NCI-H345 (cell line): Measurements from ENCODE around the gene TIAM2.

Experiments
- DNase-seq: peaks from one replicate; lab custom pipeline; 2025; lab: John Stamatoyannopoulos, UW

TIAM2 gene

DNA sequence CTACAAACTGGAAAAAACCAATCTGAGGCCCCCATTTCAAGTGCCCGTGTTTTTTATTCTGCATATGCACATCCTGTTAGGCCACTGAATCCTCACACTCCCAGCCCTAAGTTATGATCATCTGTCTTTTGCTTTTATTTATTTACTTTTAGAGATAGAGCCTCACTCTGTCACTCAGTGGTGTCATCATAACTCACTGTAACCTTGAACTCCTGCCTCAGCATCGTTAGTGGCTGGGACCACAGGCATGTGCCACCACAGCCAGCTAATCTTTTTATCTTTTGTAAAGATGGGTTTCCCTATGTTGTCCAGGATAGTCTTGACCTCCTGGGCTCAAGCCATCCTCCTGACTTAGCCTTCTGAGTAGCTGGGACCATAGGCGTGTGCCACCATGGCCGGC is 239.1 kb downstream of the TIAM2 start:
- no peak for DNase-seq

DNA sequence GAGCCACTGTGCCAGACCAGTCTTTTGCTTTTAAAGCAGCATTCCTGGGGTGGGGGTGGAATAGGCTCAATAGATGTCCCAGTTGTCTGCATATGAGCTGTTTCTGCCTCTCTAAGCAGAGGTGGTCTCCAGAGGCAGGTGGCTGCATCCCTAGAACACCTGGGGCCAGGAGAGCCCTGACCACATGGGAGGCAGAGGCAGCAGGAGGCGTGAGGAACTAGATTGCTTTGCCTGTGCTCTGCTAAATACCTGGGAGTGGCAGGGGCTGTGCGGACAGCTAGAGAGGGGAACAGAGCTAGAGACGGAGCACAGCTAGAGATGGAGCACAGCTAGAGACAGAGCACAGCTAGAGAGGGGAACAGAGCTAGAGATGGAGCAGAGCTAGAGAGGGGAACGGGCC is 239.6 kb downstream of the TIAM2 start:
- no peak for DNase-seq

DNA sequence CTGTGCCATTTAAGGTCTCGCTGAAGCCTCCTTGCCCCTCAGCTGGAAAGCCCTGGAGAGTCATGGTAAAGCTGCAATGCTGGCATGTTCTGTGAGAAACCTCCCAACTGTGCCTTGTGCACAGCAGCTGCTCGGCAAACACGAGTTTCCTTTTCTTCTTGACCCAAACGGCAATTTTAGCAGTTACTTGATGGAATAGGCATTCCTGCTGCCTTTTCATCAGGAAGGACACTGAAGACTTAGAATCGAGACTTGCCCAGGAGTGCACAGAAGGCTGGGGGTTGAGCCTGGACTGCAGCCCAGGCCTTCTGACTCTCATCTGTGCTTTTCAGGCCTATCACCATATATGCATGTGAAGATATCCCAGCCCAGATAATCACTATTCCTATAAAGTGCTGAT is 240.0 kb downstream of the TIAM2 start:
- no peak for DNase-seq

DNA sequence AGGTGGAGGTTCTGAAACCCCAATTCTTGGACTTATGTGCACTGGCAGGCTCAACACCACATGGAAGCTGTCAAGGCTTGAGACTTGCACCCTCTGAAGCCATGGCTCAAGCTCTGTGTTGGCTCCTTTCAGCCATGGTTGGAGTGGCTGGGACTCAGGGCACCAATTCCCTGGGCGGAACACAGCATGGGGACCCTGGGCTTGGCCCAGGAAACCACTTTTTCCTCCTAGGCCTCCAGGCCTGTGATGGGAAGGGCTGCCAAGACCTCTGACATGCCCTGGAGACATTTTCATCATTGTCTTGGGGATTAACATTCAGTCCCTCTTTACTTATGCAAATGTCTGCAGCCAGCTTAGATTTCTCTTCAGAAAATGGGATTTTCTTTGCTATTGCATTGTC is 242.5 kb downstream of the TIAM2 start:
- DNase-seq, result no peak

DNA sequence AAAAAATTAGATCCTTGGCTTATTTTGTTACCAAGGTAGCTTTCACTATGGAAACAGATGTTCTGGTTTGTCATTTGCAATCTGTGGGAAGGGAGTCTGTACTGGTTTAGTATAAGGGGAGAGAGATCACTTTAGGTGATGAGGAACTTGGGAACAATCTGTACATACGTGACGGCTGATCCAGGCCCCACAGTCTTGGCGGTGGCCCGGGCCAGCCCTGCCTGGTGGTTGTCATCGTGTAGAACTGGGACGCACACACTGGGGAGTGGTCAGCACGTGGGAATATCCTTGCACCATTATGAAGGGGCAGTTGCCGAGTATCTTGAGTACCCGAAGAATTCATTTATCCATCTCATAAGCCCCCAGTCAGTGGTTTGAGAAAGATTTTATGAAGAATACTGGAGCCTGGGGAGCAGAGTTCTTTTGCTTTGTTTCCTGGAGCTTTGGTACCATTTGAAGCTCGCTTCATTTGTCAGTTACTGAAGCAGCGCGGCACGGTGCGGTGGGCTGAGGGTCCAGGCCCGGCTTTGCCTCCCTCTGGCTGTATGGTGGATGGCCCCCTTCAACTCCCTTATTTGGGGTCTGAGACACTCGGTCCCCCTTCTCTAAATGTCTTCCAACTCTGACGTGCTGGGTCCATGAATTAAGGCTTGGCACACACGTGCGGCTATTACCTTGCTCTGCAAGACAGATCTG is 245.9 kb downstream of the TIAM2 start:
- no peak for DNase-seq

DNA sequence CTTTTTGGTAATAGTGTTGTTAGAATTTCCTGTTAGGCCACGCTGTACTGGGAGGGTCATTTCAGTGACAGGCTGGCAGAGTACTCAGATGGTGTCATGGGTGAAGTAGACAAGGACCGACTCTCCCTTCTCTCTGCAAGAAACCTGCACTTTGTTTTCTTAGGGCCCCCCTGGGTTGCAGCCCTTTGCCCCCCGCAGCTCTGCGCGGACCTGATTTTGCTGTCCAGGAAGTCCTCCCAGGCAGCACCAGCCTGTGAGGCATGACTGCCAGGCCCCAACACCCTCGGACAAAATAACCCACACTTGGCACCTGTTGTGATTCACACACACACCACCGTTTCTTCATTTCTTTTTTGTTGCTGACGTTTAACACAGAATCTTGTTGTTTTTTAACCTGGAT is 246.9 kb downstream of the TIAM2 start:
- no peak for DNase-seq

DNA sequence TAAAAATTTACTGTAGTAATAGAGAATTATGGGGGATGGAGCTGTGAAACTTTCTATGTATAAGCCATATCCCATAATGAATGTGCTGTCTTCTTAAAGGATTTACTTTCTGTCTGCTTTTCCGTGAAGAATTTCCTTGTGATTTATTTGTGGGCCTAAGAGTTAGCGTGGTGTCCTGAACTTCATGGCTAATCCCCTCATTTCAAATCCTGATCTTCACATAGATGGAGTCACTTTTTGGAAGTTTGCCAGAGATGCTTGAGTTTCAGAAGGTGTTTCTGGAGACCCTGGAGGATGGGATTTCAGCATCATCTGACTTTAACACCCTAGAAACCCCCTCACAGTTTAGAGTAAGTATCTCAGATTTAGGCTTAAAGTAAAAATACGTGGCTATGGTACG is 249.3 kb downstream of the TIAM2 start:
- DNase-seq, result no peak

DNA sequence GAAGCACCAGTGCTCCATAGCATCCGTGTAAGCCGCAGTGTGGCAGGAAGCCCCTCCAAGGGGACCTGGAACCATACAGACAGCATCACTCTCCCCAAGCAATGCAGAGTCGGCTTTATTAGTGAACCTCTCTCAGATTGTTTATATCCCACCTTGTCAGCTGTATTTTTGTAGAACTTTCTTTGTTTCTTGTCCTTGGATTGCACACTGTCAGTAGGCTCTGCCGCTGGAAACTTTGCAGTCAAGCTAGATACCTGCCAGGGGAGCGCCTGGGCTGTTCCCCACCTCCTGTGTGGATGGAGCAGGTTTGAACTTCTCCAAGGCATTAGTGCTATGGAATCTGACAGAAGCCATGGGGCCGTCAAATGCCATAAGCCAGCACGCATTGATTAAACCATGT is 250.1 kb downstream of the TIAM2 start:
- no peak for DNase-seq

DNA sequence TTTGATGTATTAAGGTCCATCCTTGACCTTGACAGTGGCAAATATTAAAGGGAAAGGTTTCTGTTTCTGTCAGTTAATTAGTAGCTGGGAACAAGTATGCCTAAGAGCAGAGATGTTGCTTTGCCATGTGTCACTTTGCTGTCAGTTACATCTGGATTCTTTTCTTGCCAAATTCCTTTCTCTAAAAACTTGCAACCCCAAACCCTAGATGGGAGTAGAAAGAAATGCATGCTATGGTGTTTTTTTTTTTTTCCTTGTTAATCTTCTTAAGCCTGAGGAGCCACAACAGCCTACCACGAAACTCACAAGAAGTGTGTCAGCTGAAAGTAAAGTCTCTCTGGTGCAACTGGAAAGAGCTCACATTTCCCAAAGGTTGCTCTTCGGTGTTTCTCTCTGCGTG is 250.7 kb downstream of the TIAM2 start:
- no peak for DNase-seq

DNA sequence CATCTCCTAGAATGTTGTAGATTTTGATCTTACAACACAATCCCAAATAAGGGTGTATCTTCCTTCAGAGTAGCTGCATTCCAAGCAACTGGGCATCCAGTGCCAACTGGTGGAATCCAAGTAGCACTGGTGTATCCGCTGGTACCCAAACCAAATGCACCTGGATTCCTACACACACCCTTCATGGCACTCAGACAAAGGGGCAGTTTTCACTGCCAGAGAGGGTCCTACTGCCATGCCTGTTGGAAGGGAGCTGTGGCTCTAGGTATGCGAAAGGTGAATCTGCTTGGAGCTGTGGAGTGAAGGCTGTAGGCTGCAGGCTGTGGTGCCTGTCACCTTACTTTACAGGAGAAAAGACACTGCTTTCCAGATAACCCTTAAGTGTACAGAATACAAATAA is 251.7 kb downstream of the TIAM2 start:
- no peak for DNase-seq

DNA sequence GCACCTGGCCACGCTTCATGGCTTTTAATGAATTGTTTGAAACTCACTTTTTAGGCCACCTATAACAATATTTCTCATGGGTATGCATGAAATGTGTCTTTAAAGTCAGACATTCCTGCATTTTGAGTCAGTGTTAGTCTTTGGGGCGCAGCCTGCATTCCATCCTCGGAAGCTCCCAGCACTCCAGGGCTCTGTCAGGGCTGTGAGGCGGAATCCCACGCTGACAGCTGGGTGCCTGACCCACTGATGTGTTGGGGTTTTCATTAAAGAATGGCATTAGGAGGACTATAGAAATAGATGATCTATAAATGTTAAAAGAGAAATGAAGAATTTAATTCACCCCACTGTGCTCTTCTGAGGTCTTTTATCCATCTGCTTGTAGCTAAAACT is 252.5 kb downstream of the TIAM2 start:
- no peak for DNase-seq

DNA sequence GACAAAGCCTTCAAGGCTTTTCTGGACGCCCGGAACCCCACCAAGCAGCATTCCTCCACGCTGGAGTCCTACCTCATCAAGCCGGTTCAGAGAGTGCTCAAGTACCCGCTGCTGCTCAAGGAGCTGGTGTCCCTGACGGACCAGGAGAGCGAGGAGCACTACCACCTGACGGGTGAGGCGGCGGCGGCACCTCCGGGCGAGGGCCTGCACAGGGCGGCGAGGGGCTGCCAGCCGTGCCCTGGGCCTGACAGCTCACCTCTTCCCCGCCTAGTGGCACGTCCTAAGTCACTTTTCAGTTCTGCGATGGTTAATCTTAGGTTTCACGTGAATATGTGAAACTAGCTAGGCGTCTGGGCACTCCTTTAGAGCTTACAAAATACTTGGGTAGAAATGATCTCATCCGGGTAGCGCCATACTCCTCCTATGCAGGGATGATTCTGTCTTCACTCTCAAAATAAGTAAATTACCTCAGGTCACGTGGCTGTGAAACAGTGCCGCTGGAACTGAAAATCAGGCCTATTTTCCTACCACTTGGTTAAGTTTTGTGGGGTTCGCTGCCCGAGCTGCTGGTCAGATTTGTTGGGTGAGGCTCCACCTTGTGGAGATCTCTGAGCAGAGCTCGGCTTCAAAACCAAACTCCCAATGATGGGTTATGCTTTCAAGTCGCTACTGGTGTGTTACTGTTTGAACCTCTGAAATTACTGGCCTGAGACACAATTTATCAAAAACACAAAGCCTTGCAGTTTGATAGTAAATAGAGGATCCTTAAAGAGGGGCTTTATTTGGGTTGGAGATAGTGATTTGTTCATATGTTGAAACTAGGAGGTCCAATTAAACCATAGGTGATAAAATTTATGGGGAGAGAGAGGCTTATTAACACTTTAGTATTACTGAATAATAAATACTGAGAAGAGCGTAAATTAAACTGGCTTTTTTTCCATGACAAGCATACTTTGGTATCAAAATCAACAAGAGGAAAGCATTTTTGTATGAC is 253.2 kb downstream of the TIAM2 start:
- no peak for DNase-seq

DNA sequence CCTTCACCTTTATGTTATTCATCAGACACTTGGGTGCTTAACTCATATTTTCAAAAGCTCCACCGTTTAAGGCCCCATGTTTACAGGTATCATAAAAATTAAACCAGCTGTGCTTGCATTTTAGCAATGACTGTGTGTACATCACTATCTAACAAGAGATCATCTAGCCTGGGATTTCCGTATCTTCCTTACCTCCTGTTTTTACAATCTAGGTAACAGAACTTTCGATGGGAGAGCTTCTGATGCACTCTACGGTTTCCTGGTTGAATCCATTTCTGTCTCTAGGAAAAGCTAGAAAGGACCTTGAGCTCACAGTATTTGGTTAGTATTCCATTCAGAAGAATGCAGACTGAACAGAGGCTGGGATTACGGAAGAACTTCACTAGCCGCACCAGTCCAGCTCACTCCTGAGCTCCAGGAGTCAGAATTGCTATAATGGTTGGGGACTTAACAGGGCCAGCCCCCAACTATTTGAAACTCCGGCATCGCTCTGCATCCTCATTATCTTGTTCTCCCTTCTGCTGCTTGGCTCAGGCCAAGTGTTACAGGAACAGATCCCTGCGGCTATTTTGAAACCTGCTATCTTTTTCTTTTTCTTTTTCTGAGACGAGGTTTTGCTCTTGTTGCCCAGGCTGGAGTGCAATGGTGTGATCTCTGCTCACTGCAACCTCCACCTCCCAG is 255.7 kb downstream of the TIAM2 start:
- DNase-seq, result no peak

DNA sequence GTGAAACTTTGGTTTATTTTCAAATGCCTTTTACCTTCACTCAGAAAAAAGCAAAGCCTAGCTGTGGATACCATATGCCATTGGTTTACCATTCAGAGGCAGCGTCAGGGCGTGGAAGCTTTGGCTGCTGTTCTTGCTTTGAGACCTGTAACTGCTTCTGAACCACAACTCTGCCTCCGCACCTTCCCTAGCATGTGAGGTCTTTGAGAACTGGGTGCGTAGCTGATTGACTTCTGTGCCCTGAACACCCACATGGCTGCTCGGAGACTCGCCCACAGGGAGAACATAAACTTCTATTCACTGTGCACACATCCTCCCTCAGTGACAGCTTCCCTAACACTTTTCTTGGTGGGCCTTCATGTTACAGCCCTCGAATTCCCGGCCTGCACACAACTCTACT is 257.5 kb downstream of the TIAM2 start:
- DNase-seq, result no peak

DNA sequence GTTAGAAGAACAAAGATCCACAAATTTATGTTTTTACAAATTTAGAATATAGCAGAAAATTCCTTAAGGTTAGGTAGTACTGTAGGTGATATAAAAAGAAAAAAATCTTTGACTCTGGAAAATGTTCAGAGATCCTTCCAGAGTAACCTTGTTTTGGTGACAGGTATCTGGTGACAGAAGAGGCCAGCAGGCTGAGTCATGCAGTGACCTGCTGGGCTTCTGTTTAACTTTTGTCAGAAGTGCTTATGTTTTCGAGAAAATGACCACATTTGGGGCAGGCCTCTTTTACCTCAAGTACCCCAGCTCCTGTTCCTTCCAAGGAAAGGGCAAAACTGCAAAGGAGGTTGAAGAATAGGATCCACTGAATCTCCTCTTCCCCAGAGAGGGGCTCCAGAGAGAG is 258.2 kb downstream of the TIAM2 start:
- DNase-seq, result no peak

DNA sequence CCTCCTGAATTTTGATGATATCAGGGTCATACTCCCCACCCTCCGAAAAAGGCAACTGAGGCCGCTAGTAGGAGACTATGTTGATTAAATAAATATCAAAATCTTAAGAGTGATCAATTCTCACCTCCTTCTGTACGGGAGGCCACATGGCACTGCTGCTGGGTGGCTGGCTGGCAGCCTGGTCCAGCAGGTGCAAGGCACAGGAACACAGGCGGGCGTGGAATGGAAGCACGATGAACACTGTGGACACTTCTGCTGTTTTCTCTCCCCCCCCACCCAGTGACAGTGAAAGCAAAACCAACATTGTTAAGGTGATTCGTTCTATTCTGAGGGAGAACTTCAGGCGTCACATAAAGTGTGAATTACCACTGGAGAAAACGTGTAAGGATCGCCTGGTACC is 259.0 kb downstream of the TIAM2 start:
- no peak for DNase-seq

DNA sequence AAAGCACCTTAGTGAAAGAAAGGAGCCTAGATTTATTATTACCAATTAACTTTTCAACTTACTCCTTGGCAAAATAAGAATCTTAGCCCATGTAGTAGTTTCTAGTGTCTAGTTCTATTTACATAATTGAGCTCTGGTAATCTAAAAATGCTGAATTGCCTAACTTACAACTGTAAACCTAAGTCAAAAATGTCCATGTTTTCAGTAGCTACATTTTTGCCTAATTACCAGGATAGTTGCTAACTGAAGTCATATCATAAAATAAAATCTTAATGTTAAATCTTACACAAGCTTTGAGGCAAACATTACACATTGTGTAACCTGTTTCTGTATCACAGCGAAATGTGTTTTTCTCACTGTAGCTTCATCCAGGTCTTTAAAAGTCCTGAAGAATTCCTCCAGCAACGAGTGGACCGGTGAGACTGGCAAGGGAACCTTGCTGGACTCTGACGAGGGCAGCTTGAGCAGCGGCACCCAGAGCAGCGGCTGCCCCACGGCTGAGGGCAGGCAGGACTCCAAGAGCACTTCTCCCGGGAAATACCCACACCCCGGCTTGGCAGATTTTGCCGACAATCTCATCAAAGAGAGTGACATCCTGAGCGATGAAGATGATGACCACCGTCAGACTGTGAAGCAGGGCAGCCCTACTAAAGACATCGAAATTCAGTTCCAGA is 261.1 kb downstream of the TIAM2 start:
- no peak for DNase-seq

DNA sequence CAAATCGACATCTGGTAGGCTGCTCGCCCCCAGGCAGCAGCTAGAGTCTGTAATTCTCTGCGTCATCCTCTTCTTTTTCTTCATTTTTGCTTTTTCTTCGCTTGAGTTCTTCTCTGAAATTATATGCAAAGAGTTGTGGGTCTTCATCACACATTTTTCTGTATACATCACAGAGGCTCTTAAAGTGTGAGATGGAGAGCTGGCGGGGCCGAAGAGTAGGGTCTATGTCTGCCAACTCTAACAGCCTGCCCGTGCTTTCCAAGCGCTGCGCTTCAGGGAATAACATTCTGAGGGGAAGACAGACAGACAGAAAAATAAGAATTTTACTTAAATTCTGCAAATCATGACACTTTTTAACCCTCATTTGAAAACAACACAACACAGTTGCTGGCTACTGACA is 262.7 kb downstream of the TIAM2 start:
- no peak for DNase-seq

DNA sequence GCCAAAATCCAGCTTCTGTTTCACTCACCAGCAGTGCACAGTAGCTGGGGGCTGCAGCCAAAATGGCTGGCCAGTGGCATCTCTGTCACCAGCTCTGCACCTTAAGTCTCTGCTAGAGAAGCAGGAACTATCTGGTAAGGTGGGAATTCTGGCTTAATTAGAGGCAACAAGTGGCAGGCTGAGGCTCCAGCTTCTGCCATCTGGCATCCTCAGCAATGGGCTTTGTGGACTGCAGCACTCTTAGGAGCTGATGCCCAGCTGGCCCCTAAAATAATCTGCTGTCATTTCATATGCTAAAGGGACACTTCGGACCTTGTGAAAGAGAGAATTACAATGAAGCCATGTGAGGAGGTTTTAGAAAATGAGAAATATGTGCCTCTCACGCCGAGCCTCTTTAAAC is 264.1 kb downstream of the TIAM2 start:
- no peak for DNase-seq

DNA sequence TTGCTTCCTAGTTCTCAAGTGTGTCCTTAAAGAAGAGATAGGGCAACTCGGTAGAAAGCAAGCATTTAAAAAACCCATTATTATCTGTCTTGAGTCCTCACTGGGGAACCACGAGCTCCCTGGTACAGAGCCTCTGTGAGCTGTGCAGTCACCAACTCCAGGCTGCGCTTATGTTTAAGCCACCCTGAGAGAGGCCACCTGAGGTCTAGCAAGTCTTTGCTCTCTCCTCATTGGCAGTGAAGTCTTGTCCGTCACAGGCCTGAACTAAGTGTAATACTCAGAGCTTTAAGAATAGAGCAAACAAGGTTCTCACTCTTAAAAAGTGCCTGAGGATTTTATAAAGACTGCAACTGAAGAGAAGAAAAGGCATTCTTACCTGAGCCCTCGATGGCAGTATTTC is 264.8 kb downstream of the TIAM2 start:
- no peak for DNase-seq

DNA sequence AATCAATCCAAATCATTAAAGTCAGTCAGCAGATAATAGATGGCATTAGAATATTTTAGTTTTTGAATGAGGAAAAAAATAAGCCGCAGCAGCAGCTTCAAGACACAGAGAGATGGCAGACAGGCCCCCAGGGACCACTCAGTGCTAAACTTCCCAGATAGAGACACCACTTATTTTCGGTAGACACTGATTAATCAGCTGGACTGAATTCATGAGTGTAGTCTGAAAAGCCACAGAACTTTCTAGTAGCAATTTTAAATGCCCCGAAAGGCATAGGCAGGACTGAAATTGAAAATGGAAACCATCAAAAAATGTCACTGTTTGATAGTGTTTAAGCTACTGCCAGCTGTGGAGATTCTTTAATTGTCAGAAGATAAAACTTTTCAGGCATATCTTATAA is 265.6 kb downstream of the TIAM2 start:
- no peak for DNase-seq
